Neural progenitor cell (in vitro differentiated cells): ENCODE results near the gene CCL5. TPM values are rescaled to one million over a fixed set of nuclear protein-coding genes. Genes with fewer than 3 reads are reported as not detected.

Experiments used
- DNase-seq: peaks from one replicate; pipeline ENCODE4 v3.0.0-alpha.2; 2016; ENCODE audit warnings: low spot score
- H2AFZ ChIP-seq: fragments of 200-600 bp; sonication (generic); replicated peaks from 2 replicates; pipeline ENCODE4 v1.6.1; 2016; ENCODE audit warnings: antibody characterized with exemption
- H3F3A ChIP-seq: fragments of 200-600 bp; sonication (generic); 2 replicates; pipeline ENCODE4 v1.6.1; 2016; ENCODE audit warnings: antibody characterized with exemption, low read depth
- H3K27ac ChIP-seq: fragments of 200-600 bp; sonication (generic); 2 replicates; pipeline ENCODE4 v1.5.1; 2016; ENCODE audit warnings: mild to moderate bottlenecking
- H3K27me3 ChIP-seq: fragments of 200-600 bp; sonication (generic); 2 replicates; pipeline ENCODE4 v1.6.1; 2016; ENCODE audit warnings: mild to moderate bottlenecking, moderate library complexity
- H3K36me3 ChIP-seq: fragments of 200-600 bp; sonication (generic); 2 replicates; pipeline ENCODE4 v1.5.1; 2016
- H3K4me1 ChIP-seq: fragments of 200-600 bp; sonication (generic); 2 replicates; pipeline ENCODE4 v1.6.1; 2016; ENCODE audit warnings: mixed run types
- H3K4me2 ChIP-seq: fragments of 200-600 bp; sonication (generic); 2 replicates; pipeline ENCODE4 v1.6.1; 2016
- H3K4me3 ChIP-seq: fragments of 200-600 bp; sonication (generic); 2 replicates; pipeline ENCODE4 v1.5.1; 2016
- H3K79me2 ChIP-seq: fragments of 200-600 bp; sonication (generic); 2 replicates; pipeline ENCODE4 v1.6.1; 2016; ENCODE audit warnings: low read depth
- H3K9ac ChIP-seq: fragments of 200-600 bp; sonication (generic); 2 replicates; pipeline ENCODE4 v1.6.1; 2016
- H3K9me3 ChIP-seq: fragments of 200-600 bp; sonication (generic); 2 replicates; pipeline ENCODE4 v1.5.1; 2016; ENCODE audit warnings: low read depth
- H4K20me1 ChIP-seq: fragments of 200-600 bp; sonication (generic); 2 replicates; pipeline ENCODE4 v1.6.1; 2016; ENCODE audit warnings: low read depth
- H3K27ac Mint-ChIP-seq: 3 replicates; pipeline ENCODE4 v1.8.0; 2021; ENCODE audit warnings: mixed read lengths
- H3K27me3 Mint-ChIP-seq: 2 replicates; pipeline ENCODE4 v1.8.0; 2022; ENCODE audit warnings: low read depth, mild to moderate bottlenecking, inconsistent platforms, moderate library complexity, mixed read lengths; ENCODE audit not compliant: insufficient read depth
- H3K36me3 Mint-ChIP-seq: 3 replicates; pipeline ENCODE4 v1.8.0; 2021; ENCODE audit warnings: mixed read lengths
- H3K4me1 Mint-ChIP-seq: 3 replicates; pipeline ENCODE4 v1.8.0; 2021; ENCODE audit warnings: mixed read lengths
- H3K4me3 Mint-ChIP-seq: 3 replicates; pipeline ENCODE4 v1.8.0; 2021; ENCODE audit warnings: mild to moderate bottlenecking, moderate library complexity, mixed read lengths
- H3K9me3 Mint-ChIP-seq: 3 replicates; pipeline ENCODE4 v1.8.0; 2020; ENCODE audit warnings: mixed read lengths
- EZH2 ChIP-seq: fragments of 200-600 bp; sonication (generic); IDR thresholded peaks from 2 replicates; pipeline ENCODE4 v1.6.1; 2017; ENCODE audit warnings: antibody characterized with exemption, mild to moderate bottlenecking, moderate library complexity
- EZH2phosphoT487 ChIP-seq: fragments of 200-600 bp; sonication (generic); IDR thresholded peaks from 2 replicates; pipeline ENCODE4 v1.6.1; 2017; ENCODE audit warnings: antibody characterized with exemption
- total RNA-seq: library from RNA; depleted of rRNA; stranded (reverse); fragments of >200 nt; gene quantifications from 2 replicates; pipeline ENCODE4 v1.2.3, GENCODE V29; 2015; ENCODE audit warnings: low replicate concordance
- TF ChIP-seq, protein P1 (sequence below): fragments of 200-600 bp; sonication (generic); IDR thresholded peaks from 2 replicates; pipeline ENCODE4 v1.5.1; 2017; ENCODE audit warnings: antibody characterized with exemption, mild to moderate bottlenecking

The CCL5 gene
- total RNA-seq, 1 donor from 2014 or later, result not detected

DNA sequence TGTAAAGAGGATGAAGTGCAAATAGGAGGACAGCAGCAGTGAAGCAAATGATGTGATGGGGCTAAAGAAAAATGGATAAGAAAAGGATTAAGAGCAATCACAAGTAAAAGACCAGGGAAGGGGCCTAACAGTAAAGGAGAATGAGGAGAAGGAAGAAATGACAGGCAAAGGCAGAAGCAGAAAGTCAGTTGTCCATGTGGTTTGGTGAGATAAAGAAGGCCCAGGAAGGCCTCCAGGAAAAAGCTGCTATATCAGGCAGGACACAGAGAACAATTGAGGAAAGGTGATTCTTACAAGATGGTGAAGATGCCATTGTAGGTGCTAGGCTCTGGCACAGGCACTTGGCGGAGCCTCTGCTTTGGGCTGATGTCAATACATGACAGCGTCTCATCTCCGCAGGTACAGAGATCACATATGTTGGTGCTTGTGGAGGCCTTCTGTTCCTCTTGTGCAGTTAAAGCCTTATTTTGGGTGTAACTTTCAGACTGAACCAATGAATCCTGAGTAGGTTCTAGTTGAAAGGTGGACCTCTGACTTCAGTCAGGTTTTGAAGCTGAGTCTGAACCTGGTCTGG is 32.3 kb upstream of the CCL5 start:
- Histone ChIP-seq H3F3A (no peaks in the 10 kb centered on the region), H3K36me3 (no peaks in the 10 kb centered on the region), H3K27ac (no peak overlapping the region), H4K20me1 (no peaks in the 10 kb centered on the region), H3K9ac (no peak overlapping the region), H3K27me3 (no peaks in the 10 kb centered on the region), H3K4me1 (no peaks in the 10 kb centered on the region), H2AFZ (no peak overlapping the region), H3K4me3 (no peak overlapping the region), H3K4me2 (no peak overlapping the region), H3K79me2 (no peaks in the 10 kb centered on the region), H3K9me3 (no peaks in the 10 kb centered on the region)
- Mint-ChIP-seq H3K27me3 (peaks cover 7% of the 10 kb centered on the region), H3K4me1 (peaks cover 11% of the 10 kb centered on the region), H3K4me3 (no peak overlapping the region), H3K27ac (no peak overlapping the region), H3K36me3 (peaks cover 2% of the 10 kb centered on the region), H3K9me3 (peaks cover 23% of the 10 kb centered on the region)
- TF ChIP-seq EZH2 (no peak), EZH2phosphoT487 (no peak)
- TF ChIP-seq, protein P1, sequence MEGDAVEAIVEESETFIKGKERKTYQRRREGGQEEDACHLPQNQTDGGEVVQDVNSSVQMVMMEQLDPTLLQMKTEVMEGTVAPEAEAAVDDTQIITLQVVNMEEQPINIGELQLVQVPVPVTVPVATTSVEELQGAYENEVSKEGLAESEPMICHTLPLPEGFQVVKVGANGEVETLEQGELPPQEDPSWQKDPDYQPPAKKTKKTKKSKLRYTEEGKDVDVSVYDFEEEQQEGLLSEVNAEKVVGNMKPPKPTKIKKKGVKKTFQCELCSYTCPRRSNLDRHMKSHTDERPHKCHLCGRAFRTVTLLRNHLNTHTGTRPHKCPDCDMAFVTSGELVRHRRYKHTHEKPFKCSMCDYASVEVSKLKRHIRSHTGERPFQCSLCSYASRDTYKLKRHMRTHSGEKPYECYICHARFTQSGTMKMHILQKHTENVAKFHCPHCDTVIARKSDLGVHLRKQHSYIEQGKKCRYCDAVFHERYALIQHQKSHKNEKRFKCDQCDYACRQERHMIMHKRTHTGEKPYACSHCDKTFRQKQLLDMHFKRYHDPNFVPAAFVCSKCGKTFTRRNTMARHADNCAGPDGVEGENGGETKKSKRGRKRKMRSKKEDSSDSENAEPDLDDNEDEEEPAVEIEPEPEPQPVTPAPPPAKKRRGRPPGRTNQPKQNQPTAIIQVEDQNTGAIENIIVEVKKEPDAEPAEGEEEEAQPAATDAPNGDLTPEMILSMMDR, result no peak
- DNase-seq, result no peak

DNA sequence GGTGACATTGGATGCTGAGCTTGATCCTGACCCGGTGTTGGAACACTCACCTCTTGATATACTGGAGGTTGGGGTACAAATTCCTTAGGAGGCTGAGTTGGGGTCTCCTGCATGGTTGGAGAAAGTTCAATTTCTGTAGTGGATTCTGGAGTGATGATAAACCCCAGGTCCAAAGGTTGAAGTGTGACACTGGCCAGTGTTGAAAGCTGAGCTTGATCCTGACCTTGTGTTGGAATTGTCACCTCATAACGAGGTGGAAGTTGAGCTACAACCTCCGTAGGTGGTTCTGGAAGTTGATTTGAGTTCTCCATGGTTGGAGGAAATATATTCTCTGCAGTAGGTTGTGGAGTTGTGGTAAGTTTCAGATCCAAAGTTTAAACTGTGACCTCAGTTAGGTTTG is 29.2 kb upstream of the CCL5 start:
- no peaks in the 10 kb centered on the region for H3K36me3 ChIP-seq
- no peak overlapping the region for H2AFZ ChIP-seq
- H3K4me1 Mint-ChIP-seq, result no peaks in the 10 kb centered on the region
- H3K9ac ChIP-seq, result no peak overlapping the region
- H3K36me3 Mint-ChIP-seq, result no peaks in the 10 kb centered on the region
- peaks cover 4% of the 10 kb centered on the region for H3K27me3 Mint-ChIP-seq
- no peak overlapping the region for H3K27ac Mint-ChIP-seq
- no peaks in the 10 kb centered on the region for H3F3A ChIP-seq
- no peaks in the 10 kb centered on the region for H3K4me1 ChIP-seq
- H3K79me2 ChIP-seq, result no peaks in the 10 kb centered on the region
- no peaks in the 10 kb centered on the region for H3K27me3 ChIP-seq
- H3K4me2 ChIP-seq, result no peak overlapping the region
- no peak overlapping the region for H3K4me3 ChIP-seq
- peaks cover 8% of the 10 kb centered on the region for H3K9me3 Mint-ChIP-seq
- no peak for TF ChIP-seq EZH2phosphoT487
- no peak overlapping the region for H3K4me3 Mint-ChIP-seq
- no peak overlapping the region for H3K27ac ChIP-seq
- H4K20me1 ChIP-seq, result no peaks in the 10 kb centered on the region
- no peak for DNase-seq
- no peaks in the 10 kb centered on the region for H3K9me3 ChIP-seq

DNA sequence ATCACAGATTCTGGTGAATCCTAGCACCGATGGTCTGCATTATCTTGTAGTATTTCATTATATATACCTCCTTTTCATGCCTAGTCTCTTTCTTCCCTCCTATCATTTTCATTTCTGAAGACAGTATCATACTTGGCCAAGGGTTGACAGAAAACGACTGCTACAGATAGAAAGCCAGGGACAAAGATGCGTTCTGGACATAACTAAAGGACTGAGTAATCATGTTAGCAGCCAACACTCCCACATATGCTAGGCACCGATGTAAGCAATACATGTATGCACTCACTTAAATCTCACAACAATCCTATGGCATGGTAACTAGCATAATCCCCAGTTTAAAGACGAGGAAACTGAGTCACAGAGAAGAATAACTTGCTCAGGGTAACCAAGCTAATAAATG is 27.5 kb upstream of the CCL5 start:
- H3K4me3 Mint-ChIP-seq, result no peak overlapping the region
- no peak for DNase-seq
- no peaks in the 10 kb centered on the region for H3K36me3 ChIP-seq
- no peaks in the 10 kb centered on the region for H3K36me3 Mint-ChIP-seq
- no peak overlapping the region for H3K27ac Mint-ChIP-seq
- no peak overlapping the region for H3K27ac ChIP-seq
- H3K4me1 Mint-ChIP-seq, result no peaks in the 10 kb centered on the region
- TF ChIP-seq, protein P1, result no peak
- TF ChIP-seq EZH2phosphoT487, result no peak
- no peak for TF ChIP-seq EZH2
- H3K4me3 ChIP-seq, result no peak overlapping the region
- no peak overlapping the region for H3K4me2 ChIP-seq
- no peaks in the 10 kb centered on the region for H4K20me1 ChIP-seq
- H3K79me2 ChIP-seq, result no peaks in the 10 kb centered on the region
- H3K4me1 ChIP-seq, result no peaks in the 10 kb centered on the region
- H3F3A ChIP-seq, result no peaks in the 10 kb centered on the region
- no peak overlapping the region for H3K9ac ChIP-seq
- H3K9me3 ChIP-seq, result no peaks in the 10 kb centered on the region
- no peaks in the 10 kb centered on the region for H3K27me3 ChIP-seq
- H3K9me3 Mint-ChIP-seq, result no peaks in the 10 kb centered on the region
- peaks cover 4% of the 10 kb centered on the region for H3K27me3 Mint-ChIP-seq
- H2AFZ ChIP-seq, result no peak overlapping the region

DNA sequence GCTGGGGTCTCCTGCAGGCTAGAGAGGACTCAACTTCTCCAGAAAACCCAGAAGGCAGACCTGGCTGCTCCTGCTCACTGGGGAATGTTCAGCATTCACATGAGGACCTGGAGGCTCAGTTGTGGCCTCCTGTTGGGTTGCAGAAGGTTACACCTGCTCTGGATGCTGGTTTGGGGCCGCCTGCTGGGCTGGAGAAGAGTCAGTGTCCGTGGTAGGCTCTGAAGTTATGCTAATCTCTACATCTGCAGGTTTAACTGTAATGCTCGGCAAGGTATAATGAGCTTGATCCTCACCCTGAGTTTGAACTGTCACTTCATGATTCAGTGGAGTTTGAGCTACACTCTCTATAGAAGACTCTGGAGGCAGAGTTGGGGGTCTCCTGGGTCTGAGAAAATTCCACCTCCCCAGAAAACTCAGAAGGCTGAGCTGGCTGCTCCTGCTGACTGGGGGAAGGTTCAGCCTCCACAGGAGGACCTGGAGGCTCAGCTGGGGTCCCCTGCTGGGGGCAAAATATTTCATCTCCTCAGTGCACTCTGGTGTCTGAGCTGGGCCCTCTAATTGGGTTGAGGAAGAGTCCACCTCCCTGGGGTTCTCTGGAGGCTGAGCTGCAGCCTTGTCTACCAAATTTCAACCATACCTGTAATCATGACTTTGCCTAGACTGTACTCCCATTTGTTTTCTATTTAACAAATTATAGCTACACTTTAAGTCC is 26.9 kb upstream of the CCL5 start:
- peaks cover 4% of the 10 kb centered on the region for H3K27me3 Mint-ChIP-seq
- Histone ChIP-seq H3K27ac (no peak overlapping the region), H3F3A (no peaks in the 10 kb centered on the region), H3K79me2 (no peaks in the 10 kb centered on the region), H3K36me3 (no peaks in the 10 kb centered on the region), H2AFZ (no peak overlapping the region), H3K9me3 (no peaks in the 10 kb centered on the region), H3K4me2 (no peak overlapping the region), H3K27me3 (no peaks in the 10 kb centered on the region), H4K20me1 (no peaks in the 10 kb centered on the region), H3K4me1 (no peaks in the 10 kb centered on the region), H3K9ac (no peak overlapping the region), H3K4me3 (no peak overlapping the region)
- TF ChIP-seq EZH2, result no peak
- DNase-seq, result no peak
- no peak overlapping the region for H3K27ac Mint-ChIP-seq
- no peaks in the 10 kb centered on the region for H3K9me3 Mint-ChIP-seq
- H3K36me3 Mint-ChIP-seq, result no peaks in the 10 kb centered on the region
- no peak overlapping the region for H3K4me3 Mint-ChIP-seq
- no peaks in the 10 kb centered on the region for H3K4me1 Mint-ChIP-seq
